ENCODE data around the gene CD164.

GRCh38 chr6:109325400-109325801 lies 56.9 kb downstream of the CD164 start:
- TF ChIP-seq CTCF (IDR thresholded peaks at IDR 0.05), result no peak
- TF ChIP-seq POLR2A (IDR thresholded peaks at IDR 0.05), result no peak
- TF ChIP-seq EP300 (IDR thresholded peaks at IDR 0.05), result no peak
